ENCODE measurements around the gene ELP1.
"Not testable (repeated sequence)": the region's sequence is repeated elsewhere in the genome, so short reads cannot be mapped to it uniquely, and the experiment has no call there.

The ELP1 gene

GRCh38 chr9:108910402-108910801 is 23.5 kb downstream of the ELP1 start:
- Histone ChIP-seq H3K4me3 (ENCODE audit: low read depth, low read length) (no peak overlapping the region), H3K27me3 (ENCODE audit: insufficient read depth, low read depth, severe bottlenecking) (no peaks in the 10 kb centered on the region), H3K36me3 (peaks cover 82% of the 10 kb centered on the region), H3K27ac (no peak overlapping the region), H3K9me3 (ENCODE audit: severe bottlenecking) (no peaks in the 10 kb centered on the region)
- DNase-seq, result no peak
- no peak for TF ChIP-seq CTCF (IDR thresholded peaks at IDR 0.05; ENCODE audit: low read depth, low read length)

- Histone ChIP-seq H3K27me3 (ENCODE audit: insufficient read depth, low read depth, severe bottlenecking) (no peaks in the 10 kb centered on the region), H3K9me3 (ENCODE audit: severe bottlenecking) (no peaks in the 10 kb centered on the region), H3K36me3 (peaks cover 87% of the 10 kb centered on the region), H3K4me3 (ENCODE audit: low read depth, low read length) (no peak overlapping the region), H3K27ac (no peak overlapping the region)
- TF ChIP-seq CTCF (IDR thresholded peaks at IDR 0.05; ENCODE audit: low read depth, low read length), result no peak
- DNase-seq, result no peak
Observed at GRCh38 chr9:108905494-108905893, 28.4 kb downstream of the ELP1 start.

GRCh38 chr9:108904161-108904560 is 29.8 kb downstream of the ELP1 start:
- no peak for TF ChIP-seq CTCF (IDR thresholded peaks at IDR 0.05; ENCODE audit: low read depth, low read length)
- H3K4me3 ChIP-seq (ENCODE audit: low read depth, low read length), result no peak overlapping the region
- DNase-seq, result no peak
- no peaks in the 10 kb centered on the region for H3K9me3 ChIP-seq (ENCODE audit: severe bottlenecking)
- H3K27ac ChIP-seq, result no peak overlapping the region
- peaks cover 85% of the 10 kb centered on the region for H3K36me3 ChIP-seq
- no peaks in the 10 kb centered on the region for H3K27me3 ChIP-seq (ENCODE audit: insufficient read depth, low read depth, severe bottlenecking)

- TF ChIP-seq CTCF (IDR thresholded peaks at IDR 0.05; ENCODE audit: low read depth, low read length), result no peak
- peaks cover 86% of the 10 kb centered on the region for H3K36me3 ChIP-seq
- DNase-seq, result no peak
Observed at GRCh38 chr9:108903420-108904103, 30.4 kb downstream of the ELP1 start.

GRCh38 chr9:108900176-108900575 is 33.7 kb downstream of the ELP1 start:
- Histone ChIP-seq H3K4me3 (ENCODE audit: low read depth, low read length) (no peak overlapping the region), H3K27me3 (ENCODE audit: insufficient read depth, low read depth, severe bottlenecking) (no peaks in the 10 kb centered on the region), H3K27ac (no peak overlapping the region; the same call in 1 of the 2 replicates), H3K9me3 (ENCODE audit: severe bottlenecking) (no peaks in the 10 kb centered on the region), H3K36me3 (peaks cover 85% of the 10 kb centered on the region)
- no peak for DNase-seq
- no peak for TF ChIP-seq CTCF (IDR thresholded peaks at IDR 0.05; ENCODE audit: low read depth, low read length)

More at GRCh38 chr9:108903420-108904103, 30.4 kb downstream of the ELP1 start:
- Histone ChIP-seq H3K27ac (no peak overlapping the region), H3K9me3 (ENCODE audit: severe bottlenecking) (no peaks in the 10 kb centered on the region), H3K27me3 (ENCODE audit: insufficient read depth, low read depth, severe bottlenecking) (no peaks in the 10 kb centered on the region), H3K4me3 (ENCODE audit: low read depth, low read length) (no peak overlapping the region)

GRCh38 chr9:108899023-108899695 is 34.8 kb downstream of the ELP1 start:
- H3K36me3 ChIP-seq, result peaks cover 86% of the 10 kb centered on the region
- H3K9me3 ChIP-seq (ENCODE audit: severe bottlenecking), result not testable (repeated sequence)

More at GRCh38 chr9:108899023-108899695, 34.8 kb downstream of the ELP1 start:
- DNase-seq; H3K4me3 ChIP-seq (ENCODE audit: low read depth, low read length); H3K27ac ChIP-seq; H3K27me3 ChIP-seq (ENCODE audit: insufficient read depth, low read depth, severe bottlenecking): not testable (repeated sequence)

Measured in WERI-Rb-1 (cell line).